ENCODE data around the gene MEAK7. TPM values are rescaled to one million over a fixed set of nuclear protein-coding genes. Genes with fewer than 3 reads are reported as not detected.
A peak's percentile ranks its signal among the peaks of the same experiment; 100 is the strongest.

Gene MEAK7
- total and polyA plus RNA-seq, 12 donors, result 3.6 to 14.1 (median 6.8) TPM

DNA sequence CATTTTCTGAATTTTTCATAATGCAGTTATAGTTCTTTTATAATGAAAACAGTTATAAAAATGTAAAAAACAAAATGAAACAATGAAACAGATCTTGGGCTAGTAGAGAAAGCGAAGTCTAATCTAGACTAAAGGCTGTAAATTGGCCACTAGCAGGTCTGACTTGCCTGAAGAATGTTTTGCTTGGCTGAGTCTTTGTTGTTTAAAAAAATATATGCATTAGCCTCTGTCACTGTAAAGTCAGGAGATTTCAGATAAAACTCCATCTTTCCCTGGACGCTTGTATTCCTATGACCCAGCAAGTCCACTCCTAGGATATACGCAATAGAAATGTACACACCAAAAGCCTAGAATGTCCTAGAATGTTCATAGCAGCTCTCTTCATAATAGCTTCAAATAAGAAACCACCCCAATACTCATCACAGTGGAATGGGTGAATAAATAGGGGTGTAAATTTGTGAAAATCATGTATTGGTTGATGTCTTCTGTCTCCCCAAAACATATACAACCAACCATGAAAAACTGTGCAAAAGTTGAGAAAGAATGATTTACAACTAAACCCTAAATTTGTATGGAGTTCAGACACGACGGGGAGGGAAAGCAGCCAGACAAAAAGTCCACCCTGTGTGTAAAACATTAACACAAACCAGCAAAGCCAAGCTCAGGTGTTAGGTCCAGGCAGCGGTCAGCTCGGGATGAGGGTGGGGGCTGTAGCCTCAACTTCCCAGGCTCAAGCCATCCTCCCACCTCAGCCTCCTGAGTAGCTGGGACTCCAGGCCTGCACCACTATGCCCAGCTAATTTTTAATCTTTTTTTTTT lies 37.7 kb upstream of the MEAK7 start:
- intact Hi-C loops (cut with DNase I), result no loop called here
- WGBS, 4 donors, result 79 to 90% (median 86%) methylated on average over 7 of the region's 7 CpGs
- H3K4me3 ChIP-seq, result no peak overlapping the region

DNA sequence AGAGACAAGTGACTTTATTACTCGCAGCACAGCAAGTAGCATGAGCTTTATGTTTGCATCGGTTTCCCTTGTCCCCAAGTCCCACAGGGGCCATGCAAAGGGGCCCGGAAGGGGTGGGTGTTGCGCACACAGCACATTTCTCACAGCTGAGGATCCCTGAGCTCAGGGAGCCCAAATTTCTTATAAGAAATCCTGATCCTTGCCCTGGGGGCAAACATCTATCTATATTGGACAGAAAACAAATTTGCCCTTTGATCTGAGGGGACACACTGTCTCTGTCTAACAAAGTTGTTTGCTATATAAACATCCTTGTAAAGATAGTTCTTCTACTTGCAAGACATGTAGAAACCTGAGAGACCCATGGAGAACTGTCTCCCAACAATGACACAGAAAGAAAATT lies 35.7 kb upstream of the MEAK7 start:
- Histone ChIP-seq H3K4me3 (no peak overlapping the region), H3K27me3 (no peaks in the 10 kb centered on the region), H3K4me1 (replicated peaks in 1 of 2) (peaks cover 0 to 8% of the 10 kb centered on the region in 2 donors), H3K9me3 (replicated peaks in 1 of 3) (no peaks in the 10 kb centered on the region), H3K36me3 (replicated peaks in 1 of 2) (no peaks in the 10 kb centered on the region), H3K27ac (no peak overlapping the region)
- intact Hi-C loops (cut with DNase I), result no loop called here
- no peak for DNase-seq
- WGBS, 4 donors, result 87 to 94% (median 88%) methylated on average over 3 to 4 of the region's 4 CpGs
- TF ChIP-seq POLR2A (IDR thresholded peaks at IDR 0.05), result no peak
- TF ChIP-seq, protein P1, sequence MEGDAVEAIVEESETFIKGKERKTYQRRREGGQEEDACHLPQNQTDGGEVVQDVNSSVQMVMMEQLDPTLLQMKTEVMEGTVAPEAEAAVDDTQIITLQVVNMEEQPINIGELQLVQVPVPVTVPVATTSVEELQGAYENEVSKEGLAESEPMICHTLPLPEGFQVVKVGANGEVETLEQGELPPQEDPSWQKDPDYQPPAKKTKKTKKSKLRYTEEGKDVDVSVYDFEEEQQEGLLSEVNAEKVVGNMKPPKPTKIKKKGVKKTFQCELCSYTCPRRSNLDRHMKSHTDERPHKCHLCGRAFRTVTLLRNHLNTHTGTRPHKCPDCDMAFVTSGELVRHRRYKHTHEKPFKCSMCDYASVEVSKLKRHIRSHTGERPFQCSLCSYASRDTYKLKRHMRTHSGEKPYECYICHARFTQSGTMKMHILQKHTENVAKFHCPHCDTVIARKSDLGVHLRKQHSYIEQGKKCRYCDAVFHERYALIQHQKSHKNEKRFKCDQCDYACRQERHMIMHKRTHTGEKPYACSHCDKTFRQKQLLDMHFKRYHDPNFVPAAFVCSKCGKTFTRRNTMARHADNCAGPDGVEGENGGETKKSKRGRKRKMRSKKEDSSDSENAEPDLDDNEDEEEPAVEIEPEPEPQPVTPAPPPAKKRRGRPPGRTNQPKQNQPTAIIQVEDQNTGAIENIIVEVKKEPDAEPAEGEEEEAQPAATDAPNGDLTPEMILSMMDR (IDR thresholded peaks at IDR 0.05), result no peak

More for the DNA sequence above, 37.7 kb upstream of the MEAK7 start:
- Histone ChIP-seq H3K4me1 (replicated peaks in 1 of 2) (peaks cover 0 to 8% of the 10 kb centered on the region in 2 donors), H3K27me3 (no peaks in the 10 kb centered on the region), H3K27ac (no peak overlapping the region), H3K9me3 (replicated peaks in 1 of 3) (no peaks in the 10 kb centered on the region), H3K36me3 (replicated peaks in 1 of 2) (no peaks in the 10 kb centered on the region)
- TF ChIP-seq, protein P1 (IDR thresholded peaks at IDR 0.05), result no peak
- no peak for TF ChIP-seq POLR2A (IDR thresholded peaks at IDR 0.05)
- DNase-seq, result no peak

DNA sequence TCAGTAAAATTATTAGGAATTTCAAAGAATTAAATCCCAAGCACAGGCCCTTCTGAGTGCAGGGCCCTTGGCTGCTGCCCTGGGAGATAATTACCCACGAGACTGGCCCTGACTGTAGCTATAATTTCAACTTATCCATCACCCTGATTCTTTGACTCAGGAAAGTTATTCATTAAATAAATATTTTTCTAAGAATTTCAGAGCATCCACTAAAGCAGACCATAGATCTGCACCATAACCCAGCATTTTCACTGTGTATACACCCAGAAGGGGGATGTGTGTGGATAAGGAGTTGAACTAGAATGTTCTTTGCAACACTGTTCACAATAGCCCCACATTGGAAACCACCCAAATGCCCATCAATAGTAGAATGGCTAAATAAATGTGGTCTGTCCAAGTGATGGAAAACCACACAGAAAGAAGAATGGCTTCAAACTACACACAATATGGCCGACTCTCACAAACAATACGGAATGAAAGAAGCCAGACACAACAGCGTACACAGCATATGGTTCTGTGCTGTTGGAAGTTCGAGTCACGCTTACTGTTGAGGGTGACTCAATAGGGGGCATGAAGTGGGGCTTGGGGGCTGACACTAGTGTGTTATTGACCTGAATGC lies 33.9 kb upstream of the MEAK7 start:
- Histone ChIP-seq H3K27me3 (no peaks in the 10 kb centered on the region), H3K27ac (peak overlapping the region in 2 of 5 donors; percentile 57 to 62), H3K4me1 (replicated peaks in 1 of 2) (peaks cover 0 to 8% of the 10 kb centered on the region in 2 donors), H3K36me3 (replicated peaks in 1 of 2) (no peaks in the 10 kb centered on the region), H3K4me3 (no peak overlapping the region), H3K9me3 (replicated peaks in 1 of 3) (no peaks in the 10 kb centered on the region)
- no peak for DNase-seq
- 85 to 89% (median 88%) methylated on average over 6 of the region's 6 CpGs for WGBS, 4 donors
- TF ChIP-seq, protein P1 (IDR thresholded peaks at IDR 0.05), result no peak
- TF ChIP-seq POLR2A (IDR thresholded peaks at IDR 0.05), result no peak
- intact Hi-C loops (cut with DNase I), result no loop called here

DNA sequence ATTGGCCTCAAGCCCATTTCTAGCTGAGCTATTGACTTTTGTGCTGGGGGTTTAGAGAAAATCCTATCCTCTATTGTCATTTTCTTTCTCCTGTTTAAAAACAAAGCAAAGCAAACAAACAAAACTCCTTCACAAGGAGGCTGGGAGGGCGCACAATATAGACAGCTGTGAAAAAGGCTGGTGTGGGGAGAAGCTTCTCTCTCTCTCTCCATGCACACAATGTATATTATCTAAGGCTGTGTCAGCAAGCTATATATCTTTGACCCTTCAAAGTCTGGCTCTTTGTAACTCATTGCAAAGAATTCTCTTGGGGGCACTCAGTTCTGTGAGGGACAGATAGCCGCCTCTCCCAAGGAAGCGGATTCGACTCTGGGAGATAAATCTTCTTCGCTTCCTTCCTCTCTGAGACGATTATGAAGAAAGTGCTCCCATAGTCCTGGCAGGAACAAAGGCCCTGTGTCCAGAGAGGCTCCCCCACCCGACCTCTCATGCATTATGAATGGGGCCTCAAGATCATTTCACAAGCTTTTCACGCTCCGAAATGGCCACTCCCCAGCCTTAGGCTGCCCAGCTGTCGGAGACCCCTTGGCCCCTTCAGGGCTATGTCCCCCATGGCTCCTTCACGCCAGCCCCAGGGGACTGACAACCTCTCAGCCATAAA lies 33.2 kb upstream of the MEAK7 start:
- H3K4me3 ChIP-seq, result no peak overlapping the region
- WGBS, 4 donors, result 60 to 76% (median 69%) methylated on average over 9 to 11 of the region's 11 CpGs
- H3K27me3 ChIP-seq, result no peaks in the 10 kb centered on the region
- intact Hi-C loops (cut with DNase I), result no loop called here
- TF ChIP-seq, protein P1 (IDR thresholded peaks at IDR 0.05), result no peak
- H3K9me3 ChIP-seq (replicated peaks in 1 of 3), result no peaks in the 10 kb centered on the region
- H3K4me1 ChIP-seq (replicated peaks in 1 of 2), result peaks cover 0 to 15% of the 10 kb centered on the region in 2 donors
- peak in 2 of 7 donors; percentile 36 to 65 for DNase-seq
- no peaks in the 10 kb centered on the region for H3K36me3 ChIP-seq (replicated peaks in 1 of 2)
- peak overlapping the region in 2 of 5 donors; percentile 57 to 62 for H3K27ac ChIP-seq

All from adrenal gland (tissue), 12 donors.